Measurements from ENCODE around the gene CATSPERZ. TPM values are rescaled to one million over a fixed set of nuclear protein-coding genes. Genes with fewer than 3 reads are reported as not detected.

Gene CATSPERZ
- total RNA-seq, 1 experiment from 2014 or later, result not detected

DNA sequence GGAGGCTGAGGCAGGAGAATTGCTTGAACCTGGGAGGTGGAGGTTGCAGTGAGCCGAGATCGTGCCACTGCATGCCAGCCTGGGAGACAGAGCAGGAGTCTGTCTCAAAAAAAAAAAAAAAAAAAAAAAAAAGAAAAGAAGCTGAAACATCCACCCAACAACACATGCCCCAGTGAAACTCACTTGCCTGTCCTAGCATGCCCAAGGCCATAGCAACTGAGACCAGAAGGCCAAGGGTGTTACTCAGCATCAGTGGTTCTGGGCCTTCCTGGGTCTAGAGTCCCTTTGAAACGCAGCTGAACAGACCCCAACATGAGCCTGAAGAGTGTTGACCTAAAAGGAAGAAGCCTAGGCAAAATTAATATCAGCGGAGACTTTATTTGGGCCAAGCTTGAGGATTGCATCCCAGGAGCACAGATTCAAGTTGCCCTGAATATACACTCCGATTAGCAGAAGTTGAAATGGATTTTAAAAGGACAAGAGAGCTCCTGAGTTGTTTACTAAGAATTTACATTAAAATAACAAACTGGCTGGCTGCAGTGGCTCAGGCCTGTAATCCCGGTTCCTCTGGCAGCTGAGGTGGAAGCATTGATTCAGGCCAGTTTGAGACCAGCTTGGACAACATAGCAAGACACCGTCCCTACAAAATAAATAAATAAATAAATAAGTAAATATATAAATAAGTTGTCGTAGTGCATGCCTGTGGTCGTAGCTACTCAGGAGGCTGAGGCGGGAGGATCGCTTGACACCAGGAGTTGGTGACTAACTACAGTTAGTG lies 24.7 kb downstream of the CATSPERZ start:
- Histone ChIP-seq H3K79me2 (ENCODE audit: low read depth) (peaks cover 7% of the 10 kb centered on the region; the same call in 1 of the 2 replicates), H3K27me3 (ENCODE audit: insufficient read depth, low read depth) (no peaks in the 10 kb centered on the region), H3K4me2 (no peak overlapping the region), H3F3A (ENCODE audit: insufficient read depth, low read depth) (peaks cover 38% of the 10 kb centered on the region; the same call in 1 of the 2 replicates), H4K20me1 (ENCODE audit: insufficient read depth) (no peaks in the 10 kb centered on the region), H2AFZ (no peak overlapping the region), H3K9me2 (ENCODE audit: insufficient read depth) (no peaks in the 10 kb centered on the region), H3K4me3 (no peak overlapping the region), H3K9me3 (ENCODE audit: insufficient read depth, low read depth) (no peaks in the 10 kb centered on the region), H3K36me3 (ENCODE audit: low read depth) (peaks cover 7% of the 10 kb centered on the region; the same call in 1 of the 2 replicates), H3K27ac (0 out of 2 replicates have a peak overlapping the region, but pooled peaks have one; percentile 25), H3K4me1 (replicated peaks; ENCODE audit: insufficient read depth) (peaks cover 23% of the 10 kb centered on the region)
- ChIA-PET CTCF (interaction anchor here (0.6 to 1.4 kb wide), 4 partner anchors 29 to 124 kb away, joined by 3 to 7 read pairs (median 6); no protein-coding TSS in a partner anchor), POLR2A (ENCODE audit: unreplicated experiment) (no interaction called here)
- no TSS peak for BruUV-seq (replicated peaks)
- DNase-seq, result peak; percentile 25 to 40
- TF ChIP-seq CTCF (conservative IDR thresholded peaks at IDR 0.05) (no peak), EZH2 (IDR thresholded peaks at IDR 0.05; ENCODE audit: low read depth) (no peak)
- intact Hi-C loops (cut with micrococcal nuclease; ENCODE audit: unreplicated experiment), result no loop called here

GRCh38 chr11:64327375-64327774 lies 27.2 kb downstream of the CATSPERZ start:
- Histone ChIP-seq H3K9me2 (ENCODE audit: insufficient read depth) (no peaks in the 10 kb centered on the region), H2AFZ (no peak overlapping the region), H3K36me3 (ENCODE audit: low read depth) (no peaks in the 10 kb centered on the region), H3K4me1 (replicated peaks; ENCODE audit: insufficient read depth) (peaks cover 17% of the 10 kb centered on the region), H3K27me3 (ENCODE audit: insufficient read depth, low read depth) (no peaks in the 10 kb centered on the region), H3K4me2 (no peak overlapping the region), H4K20me1 (ENCODE audit: insufficient read depth) (no peaks in the 10 kb centered on the region), H3K9me3 (ENCODE audit: insufficient read depth, low read depth) (no peaks in the 10 kb centered on the region), H3K4me3 (no peak overlapping the region), H3K79me2 (ENCODE audit: low read depth) (no peaks in the 10 kb centered on the region), H3K27ac (no peak overlapping the region), H3F3A (ENCODE audit: insufficient read depth, low read depth) (peaks cover 34% of the 10 kb centered on the region; the same call in 1 of the 2 replicates)
- DNase-seq, result peak in 1 of 2 experiments; percentile 31
- intact Hi-C loops (cut with micrococcal nuclease; ENCODE audit: unreplicated experiment), result no loop called here
- BruUV-seq (replicated peaks), result no TSS peak
- TF ChIP-seq CTCF (conservative IDR thresholded peaks at IDR 0.05), result no peak
- no peak for TF ChIP-seq EZH2 (IDR thresholded peaks at IDR 0.05; ENCODE audit: low read depth)
- CTCF ChIA-PET, result no interaction called here
- POLR2A ChIA-PET (ENCODE audit: unreplicated experiment), result interaction anchor here (0.7 kb wide), 1 partner anchor 20 kb away, joined by 12 read pairs; no protein-coding TSS in a partner anchor

GRCh38 chr11:64327993-64328392 lies 27.8 kb downstream of the CATSPERZ start:
- POLR2A ChIA-PET (ENCODE audit: unreplicated experiment), result no interaction called here
- Histone ChIP-seq H3K4me1 (replicated peaks; ENCODE audit: insufficient read depth) (peaks cover 23% of the 10 kb centered on the region), H2AFZ (no peak overlapping the region), H3K79me2 (ENCODE audit: low read depth) (no peaks in the 10 kb centered on the region), H3K9me3 (ENCODE audit: insufficient read depth, low read depth) (no peaks in the 10 kb centered on the region), H3K9me2 (ENCODE audit: insufficient read depth) (no peaks in the 10 kb centered on the region), H3K4me3 (no peak overlapping the region), H3K4me2 (no peak overlapping the region), H3K27me3 (ENCODE audit: insufficient read depth, low read depth) (no peaks in the 10 kb centered on the region), H3K36me3 (ENCODE audit: low read depth) (no peaks in the 10 kb centered on the region), H3F3A (ENCODE audit: insufficient read depth, low read depth) (peaks cover 40% of the 10 kb centered on the region; the same call in 1 of the 2 replicates), H3K27ac (no peak overlapping the region), H4K20me1 (ENCODE audit: insufficient read depth) (no peaks in the 10 kb centered on the region)
- intact Hi-C loops (cut with micrococcal nuclease; ENCODE audit: unreplicated experiment), result no loop called here
- CTCF ChIA-PET, result no interaction called here
- no peak for DNase-seq
- no TSS peak for BruUV-seq (replicated peaks)
- TF ChIP-seq EZH2 (IDR thresholded peaks at IDR 0.05; ENCODE audit: low read depth) (no peak), CTCF (conservative IDR thresholded peaks at IDR 0.05) (no peak)
